Measurements from ENCODE around the gene ASNS. TPM values are rescaled to one million over a fixed set of nuclear protein-coding genes. Genes with fewer than 3 reads are reported as not detected.

Gene ASNS
- total and polyA plus RNA-seq, 10 of the 15 experiments (the other 5 are each of a cell fraction or from before 2014, with no cell fraction given): 33.1 to 105 (median 67.4) TPM

- TF ChIP-seq CREM (IDR thresholded peaks at IDR 0.05; ENCODE audit: low read depth) (peak; percentile 57; the same call in 1 of the 2 replicates), BCL3 (IDR thresholded peaks at IDR 0.05; ENCODE audit: borderline replicate concordance, insufficient read depth, low read depth, low read length, poor library complexity, severe bottlenecking) (peak; percentile 38), RCOR1 (conservative IDR thresholded peaks at IDR 0.05; ENCODE audit: low read depth, low read length) (no peak), HSF1 (IDR thresholded peaks at IDR 0.05; ENCODE audit: low read depth, low read length) (no peak), CHD1 (IDR thresholded peaks at IDR 0.05; ENCODE audit: low read depth, low read length) (no peak), SUZ12 (IDR thresholded peaks at IDR 0.05; ENCODE audit: unreplicated experiment) (no peak), RELA (IDR thresholded peaks at IDR 0.05; ENCODE audit: borderline replicate concordance, partially characterized antibody) (no peak), EGR1 (IDR thresholded peaks at IDR 0.05; ENCODE audit: borderline replicate concordance in 1 of 2, low read depth in 2 of 2, low read length in 2 of 2) (no peak), TCF12 (IDR thresholded peaks at IDR 0.05; ENCODE audit: low read depth, low read length) (0 out of 2 replicates have a peak, but pooled peaks have one; percentile 9), BHLHE40 (IDR thresholded peaks at IDR 0.05; ENCODE audit: borderline replicate concordance in 1 of 2, low read depth in 2 of 2, low read length in 1 of 2) (peak; percentile 86 to 97), PAX8 (IDR thresholded peaks at IDR 0.05) (no peak), ATF2 (IDR thresholded peaks at IDR 0.05; ENCODE audit: low read length) (no peak), POU2F2 (IDR thresholded peaks at IDR 0.05; ENCODE audit: borderline replicate concordance, low read depth, low read length) (peak; percentile 56; the same call in 1 of the 3 replicates), ZBED1 (IDR thresholded peaks at IDR 0.05; ENCODE audit: borderline replicate concordance) (no peak), SIN3A (IDR thresholded peaks at IDR 0.05; ENCODE audit: low read depth, low read length) (no peak), SRF (IDR thresholded peaks at IDR 0.05; ENCODE audit: low read depth in 2 of 2, low read length in 2 of 2) (no peak), NR2F1 (conservative IDR thresholded peaks at IDR 0.05) (no peak), LARP7 (IDR thresholded peaks at IDR 0.05) (peak; percentile 61), CBX3 (IDR thresholded peaks at IDR 0.05; ENCODE audit: borderline replicate concordance, low read depth) (no peak), BRCA1 (IDR thresholded peaks at IDR 0.05; ENCODE audit: low read depth, low read length) (no peak), RBBP5 (conservative IDR thresholded peaks at IDR 0.05) (no peak), CBX5 (IDR thresholded peaks at IDR 0.05; ENCODE audit: low read depth) (no peak; the same call in 1 of the 2 replicates), PRDM15 (CRISPR knock-in tag; IDR thresholded peaks at IDR 0.05) (no peak)
These were observed at the start of gene ASNS (continued) for GRCh38 chr7:97872025-97872669.

Data from GM12878 (cell line).